Superior temporal gyrus (tissue), 1 donor: Measurements from ENCODE around the gene LSM11.
A peak's percentile ranks its signal among the peaks of the same experiment; 100 is the strongest.

Experiments
- DNase-seq: peaks from one replicate; pipeline ENCODE4 v3.0.0-alpha.2; 2016; ENCODE audit errors: extremely low spot score

The LSM11 gene

GRCh38 chr5:157734436-157734835 lies 9.1 kb upstream of the LSM11 start:
- DNase-seq = no peak

- no peak for DNase-seq
Observed at GRCh38 chr5:157735991-157736390, 7.5 kb upstream of the LSM11 start.

GRCh38 chr5:157739388-157740228 lies 3.9 kb upstream of the LSM11 start:
- peak; percentile 42 for DNase-seq

- DNase-seq = no peak
Observed at GRCh38 chr5:157740229-157740610, 3.3 kb upstream of the LSM11 start.

GRCh38 chr5:157741131-157741530 lies 2.4 kb upstream of the LSM11 start:
- DNase-seq = no peak

GRCh38 chr5:157744051-157745011 lies 819 bp downstream of the LSM11 start:
- DNase-seq = peak; percentile 44

- peak; percentile 25 for DNase-seq
Observed at GRCh38 chr5:157745041-157745456, 1.5 kb downstream of the LSM11 start.

GRCh38 chr5:157747173-157747740 lies 3.7 kb downstream of the LSM11 start:
- DNase-seq = no peak

- DNase-seq = no peak
Observed at GRCh38 chr5:157747766-157748700, 4.5 kb downstream of the LSM11 start.

- peak; percentile 42 for DNase-seq
Observed at GRCh38 chr5:157748760-157749461, 5.4 kb downstream of the LSM11 start.

GRCh38 chr5:157749462-157749799 lies 5.9 kb downstream of the LSM11 start:
- no peak for DNase-seq

- no peak for DNase-seq
Observed at GRCh38 chr5:157750320-157750719, 6.8 kb downstream of the LSM11 start.

GRCh38 chr5:157756122-157756521 lies 12.6 kb downstream of the LSM11 start:
- DNase-seq = no peak

- no peak for DNase-seq
Observed at GRCh38 chr5:157758706-157759105, 15.2 kb downstream of the LSM11 start.

- peak; percentile 83 for DNase-seq
Observed at GRCh38 chr5:157761690-157762621, 18.4 kb downstream of the LSM11 start.

GRCh38 chr5:157764531-157764930 lies 21.0 kb downstream of the LSM11 start:
- no peak for DNase-seq

- DNase-seq = no peak
Observed at GRCh38 chr5:157766442-157766841, 22.9 kb downstream of the LSM11 start.

GRCh38 chr5:157766902-157767301 lies 23.4 kb downstream of the LSM11 start:
- no peak for DNase-seq

GRCh38 chr5:157767689-157768088 lies 24.2 kb downstream of the LSM11 start:
- no peak for DNase-seq
